Loucy (cell line): Measurements from ENCODE around the gene GLA.
A peak's percentile ranks its signal among the peaks of the same experiment; 100 is the strongest.

Source experiments
- H2AFZ ChIP-seq: fragments of 200-600 bp; sonication (generic); 2 replicates; pipeline ENCODE4 v1.6.0; 2016; ENCODE audit warnings: antibody characterized with exemption, mild to moderate bottlenecking, low read length, moderate library complexity
- H3F3A ChIP-seq: fragments of 200-600 bp; 2 replicates; pipeline ENCODE4 v1.6.0; 2016; ENCODE audit warnings: antibody characterized with exemption, low read depth, mild to moderate bottlenecking
- H3K27me3 ChIP-seq: fragments of 200-600 bp; sonication (generic); 2 replicates; pipeline ENCODE4 v1.6.1; 2014; ENCODE audit warnings: low read length, mild to moderate bottlenecking; ENCODE audit not compliant: insufficient read depth, poor library complexity, severe bottlenecking
- H3K36me3 ChIP-seq: fragments of 200-600 bp; sonication (generic); 2 replicates; pipeline ENCODE4 v1.6.1; 2016; ENCODE audit warnings: low read length; ENCODE audit not compliant: insufficient read depth
- H3K4me1 ChIP-seq: fragments of 200-600 bp; sonication (generic); 2 replicates; pipeline ENCODE4 v1.5.1; 2014; ENCODE audit warnings: low read length, mild to moderate bottlenecking; ENCODE audit not compliant: insufficient read depth, poor library complexity, severe bottlenecking
- H3K4me2 ChIP-seq: fragments of 200-600 bp; sonication (generic); 2 replicates; pipeline ENCODE4 v1.6.0; 2014; ENCODE audit warnings: antibody characterized with exemption, low read length, low read depth, mild to moderate bottlenecking; ENCODE audit not compliant: poor library complexity, severe bottlenecking
- H3K4me3 ChIP-seq: fragments of 200-600 bp; sonication (generic); 2 replicates; pipeline ENCODE4 v1.5.1; 2014; ENCODE audit warnings: low read length, mild to moderate bottlenecking, mixed read lengths; ENCODE audit not compliant: poor library complexity, severe bottlenecking
- H3K79me2 ChIP-seq: fragments of 200-600 bp; sonication (generic); 2 replicates; pipeline ENCODE4 v1.6.1; 2014; ENCODE audit warnings: low read length; ENCODE audit not compliant: insufficient read depth
- H3K9ac ChIP-seq: fragments of 200-600 bp; sonication (generic); 2 replicates; pipeline ENCODE4 v1.6.0; 2014; ENCODE audit warnings: mild to moderate bottlenecking, low read depth, low read length, moderate library complexity; ENCODE audit not compliant: poor library complexity, severe bottlenecking
- H3K9me2 ChIP-seq: fragments of 200-600 bp; sonication (generic); replicated peaks from 2 replicates; pipeline ENCODE4 v1.6.1; 2016; ENCODE audit warnings: low read depth, low read length, mixed read lengths
- H3K9me3 ChIP-seq: fragments of 200-600 bp; sonication (generic); 2 replicates; pipeline ENCODE4 v1.6.1; 2014; ENCODE audit warnings: mild to moderate bottlenecking, antibody characterized with exemption, low read length, low read depth; ENCODE audit not compliant: insufficient read depth
- H4K20me1 ChIP-seq: fragments of 200-600 bp; sonication (generic); 2 replicates; pipeline ENCODE4 v1.6.0; 2014; ENCODE audit warnings: antibody characterized with exemption, low read length, mild to moderate bottlenecking; ENCODE audit not compliant: insufficient read depth, poor library complexity, severe bottlenecking
- CTCF ChIP-seq: fragments of 200-600 bp; sonication (generic); conservative IDR thresholded peaks from 2 replicates; pipeline ENCODE4 v1.5.1; 2014; ENCODE audit warnings: mild to moderate bottlenecking, antibody characterized with exemption, low read length
- EZH2phosphoT487 ChIP-seq: fragments of 200-600 bp; IDR thresholded peaks from 2 replicates; pipeline ENCODE4 v1.6.1; 2018; ENCODE audit warnings: antibody characterized with exemption, mild to moderate bottlenecking, moderate library complexity, borderline replicate concordance

The GLA gene

GRCh38 chrX:101385026-101385684 lies 22.6 kb downstream of the GLA start:
- no peaks in the 10 kb centered on the region for H3F3A ChIP-seq
- H3K4me3 ChIP-seq, result no peak overlapping the region
- no peaks in the 10 kb centered on the region for H3K79me2 ChIP-seq
- no peak overlapping the region for H3K4me2 ChIP-seq
- H2AFZ ChIP-seq, result no peak overlapping the region
- H3K4me1 ChIP-seq, result no peaks in the 10 kb centered on the region
- H3K9me2 ChIP-seq, result no peaks in the 10 kb centered on the region
- TF ChIP-seq EZH2phosphoT487, result no peak
- no peak overlapping the region for H3K9ac ChIP-seq
- H3K9me3 ChIP-seq, result no peaks in the 10 kb centered on the region
- H4K20me1 ChIP-seq, result no peaks in the 10 kb centered on the region
- no peaks in the 10 kb centered on the region for H3K36me3 ChIP-seq
- H3K27me3 ChIP-seq, result no peaks in the 10 kb centered on the region

GRCh38 chrX:101383679-101384205 lies 24.0 kb downstream of the GLA start:
- Histone ChIP-seq H3F3A (no peaks in the 10 kb centered on the region), H3K4me1 (no peaks in the 10 kb centered on the region), H3K9ac (no peak overlapping the region), H3K79me2 (no peaks in the 10 kb centered on the region), H3K4me3 (no peak overlapping the region), H3K27me3 (no peaks in the 10 kb centered on the region), H3K9me3 (no peaks in the 10 kb centered on the region), H3K9me2 (no peaks in the 10 kb centered on the region), H2AFZ (no peak overlapping the region), H3K4me2 (no peak overlapping the region), H3K36me3 (no peaks in the 10 kb centered on the region), H4K20me1 (no peaks in the 10 kb centered on the region)
- TF ChIP-seq EZH2phosphoT487 (no peak), CTCF (no peak)

DNA sequence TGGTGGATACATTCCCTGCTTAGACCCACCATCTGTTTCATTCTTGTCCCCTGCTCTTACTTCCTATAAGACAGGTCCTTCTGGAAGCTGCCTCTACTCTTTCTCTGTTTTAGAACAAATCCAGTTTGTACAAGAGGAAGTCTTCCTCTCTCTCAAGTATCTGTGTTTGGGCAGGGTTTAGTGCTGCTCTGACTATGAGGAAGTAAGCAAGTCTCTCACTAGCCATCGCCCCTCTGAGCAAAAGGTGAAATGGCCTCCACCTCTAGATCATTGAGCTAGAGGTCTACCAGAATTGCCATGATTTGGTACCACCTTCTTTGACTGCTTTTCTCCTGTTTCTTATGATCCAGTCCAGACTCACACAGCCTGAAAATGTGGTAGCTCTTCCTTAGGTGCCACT lies 30.2 kb downstream of the GLA start:
- Histone ChIP-seq H3K9me2 (no peaks in the 10 kb centered on the region), H3K79me2 (no peaks in the 10 kb centered on the region), H3K4me2 (no peak overlapping the region), H3K9ac (no peak overlapping the region), H3F3A (no peaks in the 10 kb centered on the region), H2AFZ (peak overlapping the region; percentile 83), H3K4me3 (no peak overlapping the region), H3K9me3 (no peaks in the 10 kb centered on the region), H4K20me1 (no peaks in the 10 kb centered on the region), H3K36me3 (no peaks in the 10 kb centered on the region), H3K27me3 (no peaks in the 10 kb centered on the region), H3K4me1 (no peaks in the 10 kb centered on the region)
- no peak for TF ChIP-seq EZH2phosphoT487
- TF ChIP-seq CTCF, result no peak
